Stimulated activated CD4-positive, alpha-beta T cell treated with anti-CD3 and anti-CD28 coated beads, Interleukin-15, amount 100 ng/mL, for 24 hours (primary cell): ENCODE measurements around the gene LFNG.

Experiments
- DNase-seq: peaks from one replicate; pipeline ENCODE4 v3.0.0-alpha.2; 2020

LFNG gene

DNA sequence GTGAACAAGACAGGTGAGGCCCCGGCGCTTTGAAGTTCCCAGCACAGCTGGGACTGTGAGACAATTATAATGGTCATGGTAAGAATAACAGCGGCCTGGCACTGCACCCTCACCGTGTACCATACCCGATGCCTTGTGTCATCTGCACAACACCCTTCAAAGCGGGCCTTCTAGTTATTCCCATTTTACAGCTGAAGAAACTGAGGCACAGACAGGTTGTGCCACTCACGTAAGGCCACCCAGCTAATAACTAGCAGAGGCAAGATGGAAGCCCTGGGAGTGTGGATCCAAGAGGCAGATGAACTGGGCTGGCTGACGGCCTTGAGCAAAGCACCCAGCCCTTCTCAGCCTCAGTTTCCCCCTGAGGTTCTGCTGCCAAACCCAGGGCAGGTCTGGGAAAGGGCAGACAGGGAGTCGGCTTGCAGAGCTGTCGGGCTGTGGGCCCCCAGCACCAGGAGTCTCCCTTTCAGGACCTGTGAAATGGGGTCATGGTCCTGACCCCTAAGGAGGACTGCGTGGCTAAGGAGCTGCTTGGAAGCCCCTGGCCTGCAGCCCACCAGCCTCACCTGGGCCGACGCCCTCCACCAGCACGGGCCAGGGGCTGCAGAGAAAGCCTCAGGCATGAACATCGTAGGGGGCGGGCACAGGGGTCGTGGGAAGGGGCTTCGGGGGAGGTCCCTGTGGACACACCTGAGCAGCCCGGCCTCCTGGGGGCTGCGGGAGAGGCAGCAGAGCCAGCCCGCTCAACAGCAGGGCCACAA is 15.3 kb upstream of the LFNG start:
- DNase-seq: no peak

- no peak for DNase-seq
Measured at GRCh38 chr7:2504889-2505375, 14.6 kb upstream of the LFNG start.

GRCh38 chr7:2505401-2505800 is 14.2 kb upstream of the LFNG start:
- DNase-seq: no peak

GRCh38 chr7:2507208-2507916 is 12.2 kb upstream of the LFNG start:
- DNase-seq: no peak

GRCh38 chr7:2507917-2508306 is 11.7 kb upstream of the LFNG start:
- DNase-seq: no peak

- DNase-seq: peak; percentile 82
Measured at GRCh38 chr7:2508327-2509215, 11.0 kb upstream of the LFNG start.

GRCh38 chr7:2509298-2509906 is 10.2 kb upstream of the LFNG start:
- no peak for DNase-seq

GRCh38 chr7:2510130-2510776 is 9.3 kb upstream of the LFNG start:
- DNase-seq: no peak

GRCh38 chr7:2510909-2511768 is 8.4 kb upstream of the LFNG start:
- DNase-seq: peak; percentile 68

- no peak for DNase-seq
Measured at GRCh38 chr7:2511769-2512168, 7.8 kb upstream of the LFNG start.

GRCh38 chr7:2512179-2512661 is 7.4 kb upstream of the LFNG start:
- DNase-seq: no peak

DNA sequence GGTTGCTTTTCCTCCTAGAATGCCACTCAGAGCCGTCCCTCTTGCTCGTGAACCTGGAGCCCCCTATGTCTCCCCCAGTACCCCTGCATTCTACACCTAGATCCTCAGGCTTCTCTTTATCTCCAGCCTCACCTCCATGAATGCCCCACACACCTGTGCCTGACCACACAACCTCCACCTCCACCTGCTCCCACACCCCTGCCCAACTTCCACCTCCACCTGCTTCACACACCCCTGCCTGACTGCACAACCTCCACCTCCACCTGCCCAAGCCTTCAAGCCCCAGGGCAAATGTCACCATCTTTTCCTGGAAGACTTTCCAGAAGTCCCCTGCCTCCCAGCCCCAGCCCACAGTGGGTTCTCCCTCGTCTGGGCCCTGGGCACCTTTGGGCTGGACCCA is 6.9 kb upstream of the LFNG start:
- DNase-seq: no peak

DNA sequence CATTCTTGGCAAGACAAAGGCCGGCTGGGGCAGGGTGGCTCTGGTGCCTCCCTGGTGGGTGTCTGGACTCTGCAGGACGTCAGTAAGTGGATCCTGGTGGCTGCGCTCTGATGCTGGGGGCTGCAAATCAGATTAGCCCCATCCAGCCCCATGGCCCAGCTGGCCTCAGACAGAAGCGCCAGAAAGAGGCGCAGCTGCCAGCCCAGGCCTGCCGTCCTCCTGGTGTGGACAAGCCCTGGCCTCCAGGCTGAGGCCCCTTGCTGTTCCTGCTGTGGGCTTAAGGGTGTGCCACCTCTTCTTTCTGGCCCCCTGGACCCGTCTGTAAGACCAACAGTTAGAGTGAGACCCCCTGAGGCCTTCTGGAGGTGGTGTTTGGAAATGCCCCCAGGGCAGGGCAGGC is 5.9 kb upstream of the LFNG start:
- DNase-seq: no peak

DNA sequence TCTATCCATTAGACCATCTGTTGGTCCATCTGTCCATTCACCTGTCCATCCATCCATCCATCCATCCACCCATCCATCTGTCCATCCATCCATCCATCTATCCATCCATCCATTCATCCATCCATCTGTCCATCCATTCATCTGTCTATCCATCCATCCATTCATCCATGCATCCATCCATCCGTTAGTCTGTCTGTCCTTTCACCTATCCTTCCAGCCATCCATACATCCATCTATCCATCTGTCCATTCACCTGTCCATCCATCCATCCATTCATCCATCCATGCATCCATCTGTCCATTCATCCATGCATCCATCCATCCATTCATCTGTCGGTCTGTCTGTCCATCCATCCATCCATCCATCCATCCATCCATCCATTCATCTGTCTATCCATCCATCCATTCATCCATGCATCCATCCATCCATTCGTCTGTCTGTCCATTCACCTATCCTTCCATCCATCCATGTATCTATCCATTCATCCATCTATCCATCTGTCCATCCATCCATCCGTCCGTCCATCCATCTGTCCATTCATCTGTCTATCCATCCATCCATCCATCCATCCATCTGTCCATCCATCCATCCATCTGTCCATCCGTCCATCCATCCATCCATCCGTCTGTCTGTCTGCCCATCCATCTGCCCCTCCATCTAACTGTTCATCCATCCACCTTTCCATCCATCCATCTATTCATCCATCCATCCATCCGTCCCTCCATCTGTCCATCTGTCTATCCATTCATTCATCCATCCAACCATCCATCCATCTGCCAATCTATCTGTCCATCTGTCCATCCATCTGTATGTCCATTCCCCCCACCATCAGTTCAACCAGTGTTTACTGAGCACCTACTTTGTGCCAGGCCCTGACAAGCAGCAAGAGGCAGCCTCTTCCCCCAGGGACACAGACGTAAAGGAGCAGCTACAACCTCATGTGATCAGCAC is 4.8 kb upstream of the LFNG start:
- DNase-seq: no peak

DNA sequence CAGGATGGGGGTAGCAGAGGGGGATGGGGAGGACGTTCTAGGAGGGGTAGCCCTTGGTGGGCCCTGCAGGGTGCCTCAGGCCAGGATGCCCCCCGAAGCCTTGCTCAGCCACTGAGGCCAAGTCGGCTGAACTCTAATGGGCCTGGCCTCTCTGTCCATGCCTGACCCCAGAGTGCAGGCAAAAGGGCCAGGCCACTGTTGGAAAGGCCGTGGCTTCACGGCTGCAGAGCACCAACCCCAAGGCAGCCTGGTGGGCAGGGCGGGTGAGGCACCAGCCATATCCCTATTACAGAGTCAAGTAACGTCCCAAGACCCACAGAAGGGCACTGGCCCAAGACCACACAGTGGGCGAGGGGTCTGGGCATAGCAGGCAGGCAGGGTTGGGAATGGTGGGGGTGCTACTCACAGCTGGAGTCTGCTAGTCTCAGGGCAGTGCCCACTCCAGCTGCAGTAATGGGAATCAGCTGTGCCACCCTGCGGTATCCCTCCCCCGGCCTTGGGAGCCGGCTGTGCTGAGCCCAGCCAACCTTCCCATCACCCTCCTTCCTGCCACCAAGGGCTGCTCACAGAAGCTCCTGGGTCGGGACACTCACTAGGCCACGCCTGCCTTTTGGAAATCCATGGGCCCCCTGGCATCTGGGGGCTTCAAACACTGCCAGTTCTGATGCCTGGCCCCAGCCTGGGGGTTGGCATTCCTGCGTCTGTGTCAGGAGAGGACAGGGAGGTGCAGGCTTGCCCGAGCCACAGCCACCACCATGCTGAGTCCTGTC is 4.0 kb upstream of the LFNG start:
- no peak for DNase-seq

GRCh38 chr7:2516194-2516555 is 3.4 kb upstream of the LFNG start:
- DNase-seq: no peak

DNA sequence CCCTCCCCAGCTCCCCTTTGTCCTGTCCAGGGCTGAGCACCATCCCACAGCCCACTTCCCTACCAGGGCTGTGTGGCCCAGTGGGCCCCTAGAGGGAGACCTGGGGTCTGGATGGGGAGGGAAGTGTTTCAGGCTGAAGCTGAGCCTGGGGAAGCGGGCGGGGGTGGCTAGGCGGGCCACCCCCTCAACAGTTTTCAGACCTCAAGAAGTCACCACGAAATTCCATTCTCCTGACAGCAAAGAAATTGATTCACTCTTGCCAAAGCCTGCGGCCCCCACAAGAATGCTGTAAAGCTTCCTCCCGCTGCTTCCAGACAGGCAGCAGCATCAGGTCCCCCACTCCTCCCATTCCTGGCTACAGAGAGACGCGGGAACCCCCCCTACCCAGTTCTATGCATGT is 2.5 kb upstream of the LFNG start:
- no peak for DNase-seq

GRCh38 chr7:2517678-2518507 is 1.7 kb upstream of the LFNG start:
- no peak for DNase-seq
